GM12878 (cell line): ENCODE data around the gene FALEC. TPM values are rescaled to one million over a fixed set of nuclear protein-coding genes. Genes with fewer than 3 reads are reported as not detected.

Experiments
- BRCA1 ChIP-seq: IDR thresholded peaks from 2 replicates; pipeline ENCODE4 v1.6.1; 2011; ENCODE audit warnings: low read depth, low read length, improper control_type of control experiment
- CREM ChIP-seq: IDR thresholded peaks from 2 replicates; pipeline ENCODE4 v1.6.1; 2014; ENCODE audit warnings: antibody characterized with exemption, low read depth
- LARP7 ChIP-seq: fragments of 450-650 bp; IDR thresholded peaks from 2 replicates; pipeline ENCODE4 v1.6.1; 2017; ENCODE audit warnings: mild to moderate bottlenecking
- MTA3 ChIP-seq: IDR thresholded peaks from 2 replicates; pipeline ENCODE4 v1.6.1; 2012; ENCODE audit warnings: low read length, inconsistent platforms, borderline replicate concordance
- RAD21 ChIP-seq: IDR thresholded peaks from 2 replicates; pipeline ENCODE4 v1.6.1; 2011; ENCODE audit warnings: mild to moderate bottlenecking, low read depth, low read length, moderate library complexity; ENCODE audit not compliant: insufficient read depth
- SMAD5 ChIP-seq: IDR thresholded peaks from 2 replicates; pipeline ENCODE4 v1.6.1; 2016; ENCODE audit warnings: antibody characterized with exemption, low read depth
- SMARCA5 ChIP-seq: fragments of 450-650 bp; IDR thresholded peaks from 2 replicates; pipeline ENCODE4 v1.6.1; 2017; ENCODE audit warnings: mild to moderate bottlenecking
- SRF ChIP-seq, 2 experiments: IDR thresholded peaks; 2 replicates each; pipeline ENCODE4 v1.6.1; 2011; ENCODE audit warnings: low read depth in 2 of 2, low read length in 2 of 2, mild to moderate bottlenecking in 1 of 2, moderate library complexity in 1 of 2
- polyA plus RNA-seq, 11 experiments: library from polyadenylated mRNA; depleted of rRNA in 4 of 11; unstranded in 6 of 11; stranded (reverse) in 5 of 11; fragments of >200 nt; fragmentation: Nextera tagmentation in 4 of 11; fragmentation: Illumina TruSeq in 1 of 11; extraction: Ambion mirVana in 4 of 11; extraction: Trizol in 1 of 11; gene quantifications; 1 replicate in 1 of 11; 2 replicates in 10 of 11; pipeline versions ENCODE4 v1.2.1 to v1.2.3, GENCODE V29; 2011 to 2016; ENCODE audit warnings: inconsistent platforms in 2 of 11, missing spikeins in 2 of 11, low read depth in 1 of 11
- total RNA-seq, 4 experiments: library from RNA; depleted of rRNA in 3 of 4; stranded (reverse); fragments of >200 nt in 3 of 4; fragmentation: Illumina TruSeq in 1 of 4; extraction: Trizol in 1 of 4; gene quantifications; 2 replicates each; pipeline versions ENCODE4 v1.2.1 to v1.2.3, GENCODE V29; 2013 to 2021
- TF ChIP-seq, protein P1 (sequence below): fragments of 450-650 bp; IDR thresholded peaks from 2 replicates; pipeline ENCODE4 v1.6.1; 2016; ENCODE audit warnings: mild to moderate bottlenecking
- TF ChIP-seq, protein P2 (sequence below), 3 experiments: IDR thresholded peaks in 2 of 3; conservative IDR thresholded peaks in 1 of 3; 2 replicates each; pipeline ENCODE4 v1.5.1; 2011; ENCODE audit warnings: low read depth in 3 of 3, low read length in 3 of 3, mild to moderate bottlenecking in 3 of 3, control low read depth in 2 of 3, moderate library complexity in 2 of 3, inconsistent platforms in 1 of 3, mixed read lengths in 1 of 3; ENCODE audit not compliant: control insufficient read depth in 2 of 3, insufficient read depth in 1 of 3; ENCODE audit errors: extremely low read depth in 1 of 3

The FALEC gene
- total and polyA plus RNA-seq, 10 of the 15 experiments (the other 5 are each of a cell fraction or from before 2014, with no cell fraction given) = 0.21 to 0.71 (median 0.32) TPM; not detected in 3

DNA sequence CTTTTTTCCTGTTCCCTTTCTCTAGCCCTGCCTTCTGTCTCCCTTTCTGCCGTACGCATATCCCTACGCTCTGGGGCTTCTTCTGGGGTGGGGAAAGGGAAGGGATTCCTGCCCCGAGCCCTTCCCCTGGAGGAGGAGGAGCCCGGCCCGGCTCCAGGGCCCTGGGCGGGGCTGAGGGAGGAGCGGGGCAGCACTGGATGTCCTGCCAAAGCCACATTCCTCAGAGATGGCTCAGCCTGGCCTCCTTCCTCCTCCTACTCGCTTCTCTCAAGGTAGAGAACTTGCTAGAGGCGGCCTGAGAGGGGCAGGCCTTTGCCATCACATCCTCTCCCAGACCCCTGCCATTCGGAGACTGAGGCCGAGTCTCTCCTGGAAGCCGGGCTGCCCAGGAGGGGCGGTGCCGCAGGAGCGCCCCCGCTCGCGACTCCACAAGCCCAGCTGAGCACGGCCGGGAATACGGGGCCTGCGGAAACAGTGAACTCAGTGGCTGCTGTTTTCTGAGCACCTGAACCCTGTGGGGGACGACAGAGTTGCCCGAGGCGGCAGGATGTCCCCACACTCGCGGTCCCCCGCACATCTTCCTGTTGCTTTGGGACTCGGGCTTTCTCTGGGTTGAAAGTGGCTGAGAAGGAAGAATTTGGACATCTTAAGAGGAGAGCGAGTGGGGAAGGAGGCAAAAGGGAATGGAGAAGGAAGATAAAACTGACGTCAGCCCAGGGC is 45.9 kb downstream of the FALEC start (continued):
- TF ChIP-seq, protein P1, sequence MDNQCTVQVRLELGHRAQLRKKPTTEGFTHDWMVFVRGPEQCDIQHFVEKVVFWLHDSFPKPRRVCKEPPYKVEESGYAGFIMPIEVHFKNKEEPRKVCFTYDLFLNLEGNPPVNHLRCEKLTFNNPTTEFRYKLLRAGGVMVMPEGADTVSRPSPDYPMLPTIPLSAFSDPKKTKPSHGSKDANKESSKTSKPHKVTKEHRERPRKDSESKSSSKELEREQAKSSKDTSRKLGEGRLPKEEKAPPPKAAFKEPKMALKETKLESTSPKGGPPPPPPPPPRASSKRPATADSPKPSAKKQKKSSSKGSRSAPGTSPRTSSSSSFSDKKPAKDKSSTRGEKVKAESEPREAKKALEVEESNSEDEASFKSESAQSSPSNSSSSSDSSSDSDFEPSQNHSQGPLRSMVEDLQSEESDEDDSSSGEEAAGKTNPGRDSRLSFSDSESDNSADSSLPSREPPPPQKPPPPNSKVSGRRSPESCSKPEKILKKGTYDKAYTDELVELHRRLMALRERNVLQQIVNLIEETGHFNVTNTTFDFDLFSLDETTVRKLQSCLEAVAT = peak; percentile 17
- TF ChIP-seq BRCA1 (no peak), RAD21 (peak; percentile 34; the same call in 1 of the 2 replicates), MTA3 (no peak), CREM (peak; percentile 17; the same call in 1 of the 2 replicates), SRF (IDR thresholded peaks at IDR 0.05; ENCODE audit: low read depth in 2 of 2, low read length in 2 of 2) (0 out of 4 replicates have a peak, but pooled peaks of 1 of the 2 experiments have one; percentile 11), LARP7 (peak; percentile 49; the same call in 1 of the 2 replicates), SMAD5 (0 out of 2 replicates have a peak, but pooled peaks have one; percentile 34), SMARCA5 (0 out of 2 replicates have a peak, but pooled peaks have one; percentile 5)
- TF ChIP-seq, protein P2, sequence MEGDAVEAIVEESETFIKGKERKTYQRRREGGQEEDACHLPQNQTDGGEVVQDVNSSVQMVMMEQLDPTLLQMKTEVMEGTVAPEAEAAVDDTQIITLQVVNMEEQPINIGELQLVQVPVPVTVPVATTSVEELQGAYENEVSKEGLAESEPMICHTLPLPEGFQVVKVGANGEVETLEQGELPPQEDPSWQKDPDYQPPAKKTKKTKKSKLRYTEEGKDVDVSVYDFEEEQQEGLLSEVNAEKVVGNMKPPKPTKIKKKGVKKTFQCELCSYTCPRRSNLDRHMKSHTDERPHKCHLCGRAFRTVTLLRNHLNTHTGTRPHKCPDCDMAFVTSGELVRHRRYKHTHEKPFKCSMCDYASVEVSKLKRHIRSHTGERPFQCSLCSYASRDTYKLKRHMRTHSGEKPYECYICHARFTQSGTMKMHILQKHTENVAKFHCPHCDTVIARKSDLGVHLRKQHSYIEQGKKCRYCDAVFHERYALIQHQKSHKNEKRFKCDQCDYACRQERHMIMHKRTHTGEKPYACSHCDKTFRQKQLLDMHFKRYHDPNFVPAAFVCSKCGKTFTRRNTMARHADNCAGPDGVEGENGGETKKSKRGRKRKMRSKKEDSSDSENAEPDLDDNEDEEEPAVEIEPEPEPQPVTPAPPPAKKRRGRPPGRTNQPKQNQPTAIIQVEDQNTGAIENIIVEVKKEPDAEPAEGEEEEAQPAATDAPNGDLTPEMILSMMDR (IDR thresholded peaks at IDR 0.05 in 2 of 3, conservative IDR thresholded peaks at IDR 0.05 in 1 of 3; ENCODE audit: control insufficient read depth in 2 of 3, extremely low read depth in 1 of 3, insufficient read depth in 1 of 3, low read depth in 3 of 3, low read length in 3 of 3) = peak in 2 of 3 experiments; percentile 19 to 33; a peak in 2 of 6 replicates
- TF ChIP-seq, all 136 proteins: peak for 26
